Right cardiac atrium (tissue), 5 donors: ENCODE results near the gene PTPRN2. TPM values are rescaled to one million over a fixed set of nuclear protein-coding genes. Genes with fewer than 3 reads are reported as not detected.
A peak's percentile ranks its signal among the peaks of the same experiment; 100 is the strongest.

ENCODE experiments used
- ATAC-seq, 2 donors: fragments of 200-7000 bp; cut with Tn5 transposase; one replicate each; pipeline versions ENCODE4 v1.8.0 to v1.9.1; 2020; ENCODE audit warnings: moderate library complexity in 2 of 2, mild to moderate bottlenecking in 1 of 2
- DNase-seq, 3 donors: peaks; one replicate each; pipeline ENCODE4 v3.0.0-alpha.2; 2020
- H3K27ac ChIP-seq: one replicate; pipeline ENCODE4 v1.5.1; 2013; ENCODE audit warnings: mild to moderate bottlenecking, low read length, control low read depth, moderate library complexity
- H3K27me3 ChIP-seq: one replicate; pipeline ENCODE4 v1.6.1; 2013; ENCODE audit not compliant: control insufficient read depth, insufficient read depth
- H3K4me1 ChIP-seq: one replicate; pipeline ENCODE4 v1.6.1; 2013; ENCODE audit warnings: low read length; ENCODE audit not compliant: control insufficient read depth, insufficient read depth
- H3K4me3 ChIP-seq: one replicate; pipeline ENCODE4 v1.5.1; 2013; ENCODE audit warnings: low read length, control low read depth
- H3K9me3 ChIP-seq: one replicate; pipeline ENCODE4 v1.6.1; 2013; ENCODE audit warnings: low read length; ENCODE audit not compliant: control insufficient read depth
- whole genome bisulfite sequencing: extraction: QIAGEN DNeasy Blood & Tissue Kit; methylation state at CpG from one replicate; pipeline ENCODE4 v1.1.7; 2013; 5-methylcytosine and 5-hydroxymethylcytosine counted together
- intact Hi-C, 4 donors: fragments of 100-400 bp; cut with DNase I; formaldehyde crosslinking; loops; one replicate each; pipeline versions ENCODE4 v1.11.0 to v1.14.0; 2022 to 2023
- polyA plus RNA-seq: library from polyadenylated mRNA; stranded (reverse); fragments of 200-250 nt; gene quantifications from one replicate; pipeline ENCODE4 v1.2.3, GENCODE V29; 2013
- total RNA-seq, 4 donors: library from RNA; stranded (reverse); fragmentation: NEBNext Ultra II Directional; extraction: Animal tissue kit (Norgen Biotek cat#: 25700); gene quantifications; one replicate each; pipeline ENCODE4 v1.2.1, GENCODE V29; 2021
- donor health status: healthy with polysubstance abuse.
- donor health status: DM: no; HTN: yes; CAD: no.
- donor health status: DM: no; HTN: no; CAD: no.
- donor health status: DM: no; HTN: yes; CAD: no; lungs with severe emphysema.
- donor health status: DM: yes; HTN: yes; CAD: no.

Gene PTPRN2
- total and polyA plus RNA-seq, 5 donors: 1.5 to 3.9 (median 1.9) TPM

- H3K27me3 ChIP-seq: no peaks in the 10 kb centered on the region
These were observed 26.0 kb downstream of the PTPRN2 start for GRCh38 chr7:158561659-158562058.

DNA sequence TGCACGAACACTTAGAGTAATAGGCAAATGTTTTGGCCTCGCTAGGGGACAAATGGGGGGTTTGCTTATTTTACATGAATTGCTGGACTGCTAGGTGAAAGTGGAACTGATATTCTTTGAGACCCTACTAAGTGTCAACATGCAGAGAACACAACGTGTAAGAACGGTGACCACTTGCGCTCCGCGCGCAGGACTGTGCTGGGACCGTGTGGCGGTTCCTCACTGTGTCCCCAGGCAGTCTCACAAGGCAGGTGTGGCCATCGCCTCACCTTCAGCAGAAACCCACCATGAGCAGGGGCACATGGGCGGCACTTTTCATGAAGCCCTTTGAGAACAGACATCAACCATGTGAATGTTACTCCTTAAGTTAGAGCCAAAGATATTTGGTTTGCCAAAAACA, 27.2 kb downstream of the PTPRN2 start:
- no peak for DNase-seq
- H3K27ac ChIP-seq: no peak overlapping the region
- H3K4me1 ChIP-seq: no peaks in the 10 kb centered on the region
- H3K27me3 ChIP-seq: no peaks in the 10 kb centered on the region
- intact Hi-C loops: no loop called here
- H3K4me3 ChIP-seq: no peak overlapping the region
- no peak for ATAC-seq
- H3K9me3 ChIP-seq: no peaks in the 10 kb centered on the region
- 94% methylated on average over 12 of the region's 12 CpGs for WGBS

More at GRCh38 chr7:158561659-158562058, 26.0 kb downstream of the PTPRN2 start:
- Histone ChIP-seq H3K9me3 (no peaks in the 10 kb centered on the region), H3K27ac (no peak overlapping the region), H3K4me3 (no peak overlapping the region), H3K4me1 (no peaks in the 10 kb centered on the region)
- 75% methylated on average over 7 of the region's 7 CpGs for WGBS
- intact Hi-C loops: no loop called here
- no peak for ATAC-seq
- DNase-seq: no peak

DNA sequence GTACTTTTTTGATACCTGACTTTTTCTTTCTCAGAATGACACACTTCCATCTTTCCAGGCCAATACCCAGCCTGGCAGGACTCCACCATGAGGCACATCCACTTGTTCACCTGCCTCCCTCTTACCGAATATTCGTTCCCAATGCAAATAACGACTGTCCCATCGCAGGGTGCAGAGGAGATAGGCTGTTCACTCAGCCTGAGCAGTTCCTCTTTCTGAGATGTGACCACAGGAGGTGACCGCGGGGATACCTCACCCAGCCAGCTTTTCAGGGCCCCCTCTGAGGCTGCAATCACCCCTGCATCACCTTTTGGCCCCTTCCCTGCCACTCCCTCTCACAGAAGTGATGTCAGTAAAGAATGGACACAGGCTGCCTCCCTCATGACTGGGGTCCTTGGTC, 28.3 kb downstream of the PTPRN2 start:
- Histone ChIP-seq H3K9me3 (no peaks in the 10 kb centered on the region), H3K4me3 (no peak overlapping the region), H3K4me1 (no peaks in the 10 kb centered on the region), H3K27ac (no peak overlapping the region), H3K27me3 (no peaks in the 10 kb centered on the region)
- ATAC-seq: no peak
- WGBS: 65% methylated on average over 6 of the region's 6 CpGs
- no peak for DNase-seq
- intact Hi-C loops: no loop called here

DNA sequence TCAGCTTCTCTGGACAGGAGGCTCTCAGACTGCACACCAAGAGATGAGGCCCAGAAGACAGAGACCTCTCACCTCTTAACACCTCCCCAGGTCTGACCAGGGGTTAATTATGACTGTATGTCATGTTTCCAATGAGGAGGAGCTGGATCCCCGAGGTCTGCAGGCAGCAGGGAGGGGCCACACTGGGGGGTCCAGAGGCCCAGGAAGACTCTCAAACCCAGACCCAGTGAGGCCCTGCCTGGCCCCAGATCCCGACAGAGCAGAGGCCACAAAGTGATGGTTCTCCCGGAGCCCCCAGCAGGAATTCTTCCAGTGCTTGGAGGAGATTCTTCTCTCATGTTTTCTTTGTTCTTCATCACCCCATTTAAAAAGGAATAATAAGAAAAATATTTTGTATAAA, 28.8 kb downstream of the PTPRN2 start:
- DNase-seq: no peak
- 55% methylated on average over 3 of the region's 3 CpGs for WGBS
- no peak for ATAC-seq
- no peaks in the 10 kb centered on the region for H3K9me3 ChIP-seq
- intact Hi-C loops: no loop called here
- no peak overlapping the region for H3K4me3 ChIP-seq
- no peak overlapping the region for H3K27ac ChIP-seq
- no peaks in the 10 kb centered on the region for H3K27me3 ChIP-seq
- H3K4me1 ChIP-seq: no peaks in the 10 kb centered on the region

DNA sequence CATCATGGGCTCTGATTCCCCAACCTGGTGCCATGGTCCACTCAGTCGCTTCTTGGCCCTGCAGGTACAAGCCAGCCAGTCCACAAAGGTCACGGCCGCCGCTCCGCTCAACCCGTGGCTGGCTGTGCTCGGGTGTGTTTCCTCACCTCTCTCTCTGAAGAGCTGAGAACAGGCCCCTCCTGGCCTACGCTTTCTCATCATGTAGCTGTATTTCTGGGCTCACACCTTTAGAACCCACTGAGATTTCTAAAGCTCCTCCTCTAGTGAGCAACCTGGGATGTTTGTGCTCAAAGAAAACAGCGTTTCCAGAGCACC, 30.2 kb downstream of the PTPRN2 start:
- H3K27me3 ChIP-seq: no peaks in the 10 kb centered on the region
- intact Hi-C loops: no loop called here
- H3K27ac ChIP-seq: no peak overlapping the region
- no peaks in the 10 kb centered on the region for H3K9me3 ChIP-seq
- DNase-seq (no peak), ATAC-seq (no peak)
- H3K4me1 ChIP-seq: no peaks in the 10 kb centered on the region
- no peak overlapping the region for H3K4me3 ChIP-seq
- 91% methylated on average over 9 of the region's 9 CpGs for WGBS

- Histone ChIP-seq H3K9me3 (no peaks in the 10 kb centered on the region), H3K27ac (no peak overlapping the region), H3K4me1 (no peaks in the 10 kb centered on the region), H3K27me3 (no peaks in the 10 kb centered on the region), H3K4me3 (no peak overlapping the region)
- ATAC-seq (peak in 1 of 2 donors; percentile 20), DNase-seq (no peak)
- intact Hi-C loops: no loop called here
- 96% methylated on average over 69 of the region's 69 CpGs for WGBS
These were observed 30.7 kb downstream of the PTPRN2 start for GRCh38 chr7:158556721-158557440.

- no peaks in the 10 kb centered on the region for H3K4me1 ChIP-seq
- H3K27ac ChIP-seq: no peak overlapping the region
- ATAC-seq: no peak
- WGBS: 91% methylated on average over 18 of the region's 18 CpGs
- no peaks in the 10 kb centered on the region for H3K9me3 ChIP-seq
- intact Hi-C loops: no loop called here
- no peaks in the 10 kb centered on the region for H3K27me3 ChIP-seq
- H3K4me3 ChIP-seq: no peak overlapping the region
- no peak for DNase-seq
These were observed 32.5 kb downstream of the PTPRN2 start for GRCh38 chr7:158555034-158555520.

DNA sequence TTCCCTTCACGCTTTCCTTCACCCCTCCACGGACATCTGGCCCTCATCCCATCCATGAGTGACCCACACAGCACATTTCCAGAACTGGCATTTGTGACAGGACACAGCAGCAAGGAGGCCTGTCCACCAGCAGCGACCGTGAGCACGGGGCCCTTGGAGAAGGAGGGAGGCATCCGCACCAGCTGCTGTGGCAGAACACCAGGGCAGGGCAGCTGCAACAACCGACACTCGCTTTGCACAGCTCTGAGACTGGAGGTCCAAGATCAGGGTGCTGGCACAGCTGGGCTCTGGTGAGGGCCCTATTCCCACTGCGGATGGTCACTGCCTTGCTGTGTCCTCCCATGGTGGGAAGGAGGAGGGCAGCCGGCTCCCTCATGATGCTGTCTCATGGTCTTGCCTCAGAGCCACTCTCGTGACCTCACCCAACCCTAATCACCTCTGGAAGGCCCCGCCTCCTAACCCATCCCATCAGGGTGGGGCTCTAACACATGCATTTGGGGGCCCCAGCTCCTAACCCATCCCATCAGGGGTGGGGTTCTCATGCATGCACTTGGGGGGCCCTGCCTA, 36.7 kb downstream of the PTPRN2 start:
- ATAC-seq (no peak), DNase-seq (no peak)
- WGBS: 80% methylated on average over 12 of the region's 12 CpGs
- Histone ChIP-seq H3K27ac (no peak overlapping the region), H3K4me3 (no peak overlapping the region), H3K4me1 (no peaks in the 10 kb centered on the region), H3K27me3 (no peaks in the 10 kb centered on the region), H3K9me3 (no peaks in the 10 kb centered on the region)
- intact Hi-C loops: no loop called here

- WGBS: 59% methylated on average over 7 of the region's 7 CpGs
- Histone ChIP-seq H3K9me3 (no peaks in the 10 kb centered on the region), H3K27ac (no peak overlapping the region), H3K27me3 (no peaks in the 10 kb centered on the region), H3K4me1 (no peaks in the 10 kb centered on the region), H3K4me3 (no peak overlapping the region)
- no peak for DNase-seq
- intact Hi-C loops: no loop called here
- ATAC-seq: no peak
These were observed 37.3 kb downstream of the PTPRN2 start for GRCh38 chr7:158550394-158550700.

DNA sequence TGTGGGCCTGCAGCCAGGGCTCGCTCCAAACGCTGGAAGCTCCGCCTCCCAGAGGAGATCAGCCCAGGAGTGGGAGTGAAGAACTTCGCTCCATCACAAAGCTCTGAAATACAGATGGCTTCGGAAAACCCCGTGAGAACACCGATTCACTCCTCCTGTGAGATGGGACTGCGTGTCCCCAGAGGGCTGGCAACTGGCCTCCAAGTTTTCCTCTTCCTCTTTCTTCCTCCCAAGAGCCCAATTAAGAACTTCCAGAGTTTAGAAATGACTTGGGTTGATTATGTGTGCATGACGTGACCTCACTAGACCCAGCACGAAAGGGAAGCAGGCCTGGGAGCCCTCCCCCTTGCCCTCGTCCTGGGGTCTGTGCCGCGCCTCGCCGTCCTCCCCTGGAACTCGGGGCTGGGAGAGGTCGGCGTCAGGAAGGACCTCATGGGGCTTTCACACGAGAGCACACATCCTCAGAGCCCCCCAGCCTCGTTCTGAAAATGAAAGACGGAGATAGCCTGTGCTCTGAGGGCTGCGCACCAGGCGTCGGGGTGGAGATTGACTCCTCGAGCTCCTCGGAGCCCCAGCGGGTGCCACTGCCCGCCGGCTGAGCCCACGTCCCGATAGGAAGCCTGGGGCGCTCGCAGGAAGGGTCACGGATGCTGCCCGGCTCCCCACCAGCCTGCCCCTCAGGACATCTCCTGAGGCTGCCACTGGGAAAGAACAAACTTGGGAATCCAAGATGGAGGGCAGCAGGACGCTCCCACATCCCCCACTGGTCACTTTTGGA, 37.8 kb downstream of the PTPRN2 start:
- Histone ChIP-seq H3K27ac (no peak overlapping the region), H3K4me3 (no peak overlapping the region), H3K4me1 (no peaks in the 10 kb centered on the region), H3K27me3 (no peaks in the 10 kb centered on the region), H3K9me3 (no peaks in the 10 kb centered on the region)
- 61% methylated on average over 36 of the region's 36 CpGs for WGBS
- intact Hi-C loops: no loop called here
- ATAC-seq (peak; percentile 73 to 75), DNase-seq (peak in 2 of 3 donors; percentile 62 to 86)

DNA sequence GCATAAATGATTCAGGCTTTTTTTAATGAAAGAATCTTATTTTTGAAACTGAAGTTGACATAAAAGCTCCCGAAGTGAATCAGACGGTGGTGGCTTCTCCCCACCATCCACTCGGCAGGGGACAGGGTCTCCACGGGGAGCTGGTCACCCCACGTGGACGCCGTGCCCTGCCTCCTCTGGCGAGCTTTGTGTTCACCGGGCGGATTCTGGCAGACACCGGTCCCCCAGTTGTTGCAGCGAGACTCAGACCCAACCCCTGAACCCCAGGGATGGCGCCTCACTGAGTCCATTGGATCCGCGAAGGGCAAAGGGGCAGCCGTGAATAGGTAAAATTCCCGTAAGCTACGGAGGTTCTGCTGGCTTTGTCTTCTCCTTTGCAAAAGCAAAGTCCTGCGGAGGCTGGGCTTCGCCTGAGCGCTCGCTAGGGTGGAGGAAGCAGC, 38.4 kb downstream of the PTPRN2 start:
- intact Hi-C loops: no loop called here
- 48% methylated on average over 22 of the region's 22 CpGs for WGBS

More for the DNA sequence above, 38.4 kb downstream of the PTPRN2 start:
- no peaks in the 10 kb centered on the region for H3K9me3 ChIP-seq
- ATAC-seq (no peak), DNase-seq (peak in 1 of 3 donors; percentile 75)
- no peak overlapping the region for H3K4me3 ChIP-seq
- no peaks in the 10 kb centered on the region for H3K4me1 ChIP-seq
- no peak overlapping the region for H3K27ac ChIP-seq
- no peaks in the 10 kb centered on the region for H3K27me3 ChIP-seq
